NCI-H510A (cell line): ENCODE data around the gene HPCAL4.

ENCODE experiments used
- DNase-seq: peaks from one replicate; lab custom pipeline; 2025; lab: John Stamatoyannopoulos, UW

Gene HPCAL4

DNA sequence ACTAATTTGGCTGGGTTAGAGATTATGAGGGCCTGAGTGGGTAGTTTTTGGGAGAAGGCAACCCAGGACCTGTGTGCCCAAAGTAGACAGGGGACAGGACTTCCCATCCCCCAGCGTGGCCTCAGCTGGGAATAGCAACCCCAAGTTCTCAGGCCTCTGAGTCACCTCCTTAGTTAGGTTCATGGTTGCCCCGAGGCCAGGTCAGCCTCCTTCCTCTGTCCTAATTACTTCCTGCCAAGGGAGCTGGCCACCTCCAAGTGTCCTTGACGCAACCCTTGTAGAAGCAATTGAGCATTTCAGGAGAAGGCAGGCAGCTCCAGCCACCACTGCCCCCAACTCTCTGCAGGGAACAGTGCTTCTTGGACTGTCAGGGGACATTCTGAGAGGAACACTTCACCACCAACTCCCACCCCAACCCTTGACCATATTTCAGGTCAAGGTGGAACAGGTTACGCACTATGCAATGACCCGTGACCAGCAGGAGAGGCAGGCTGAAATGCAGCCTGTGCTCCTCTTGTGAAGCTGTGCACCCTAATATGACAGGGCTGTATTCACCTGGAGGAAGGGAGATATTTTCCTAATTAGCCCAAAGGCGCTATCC lies 14.2 kb downstream of the HPCAL4 start:
- no peak for DNase-seq

DNA sequence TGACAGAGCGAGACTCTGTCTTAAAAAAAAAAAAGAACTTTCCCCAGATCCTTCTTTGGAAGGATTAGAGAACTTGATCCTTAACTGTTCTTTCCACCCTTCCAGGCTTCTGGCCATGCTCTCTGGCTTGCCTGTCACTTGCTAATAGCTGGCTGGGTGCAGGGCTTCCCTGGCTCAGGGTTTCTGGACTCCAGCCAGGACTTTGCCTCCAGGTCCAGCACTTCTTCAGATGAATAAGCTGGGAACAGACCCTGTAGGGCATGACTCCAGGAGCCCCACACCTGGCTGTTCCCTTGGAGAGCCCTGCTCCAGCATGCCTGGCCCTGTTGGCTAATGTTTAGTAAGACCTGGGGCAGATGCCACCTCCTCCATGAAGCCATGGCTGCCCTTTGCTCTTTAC lies 16.0 kb downstream of the HPCAL4 start:
- no peak for DNase-seq

DNA sequence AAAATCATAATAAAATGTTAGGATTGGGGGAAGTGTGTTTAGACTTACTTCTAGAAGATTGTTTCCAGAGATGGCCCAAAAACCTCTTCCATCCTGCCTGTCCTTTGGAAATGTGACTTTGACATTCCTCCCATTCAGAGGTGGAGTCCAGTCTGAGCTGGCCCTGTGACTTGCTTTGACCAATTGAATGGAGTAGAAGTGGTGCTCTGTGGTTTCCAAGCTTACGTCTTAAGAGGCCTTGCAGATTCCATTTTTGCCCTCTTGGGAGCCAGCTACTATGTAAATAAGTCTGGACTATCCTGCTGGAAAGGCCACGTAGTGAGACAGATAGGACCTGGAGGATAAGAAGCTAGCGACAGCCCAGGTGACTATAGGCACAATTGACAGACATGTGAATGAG lies 18.0 kb downstream of the HPCAL4 start:
- no peak for DNase-seq

GRCh38 chr1:39672551-39672947 lies 18.7 kb downstream of the HPCAL4 start:
- no peak for DNase-seq

GRCh38 chr1:39671793-39672550 lies 19.3 kb downstream of the HPCAL4 start, which contains the start of gene NT5C1A:
Gene NT5C1A (minus strand): TSS chr1:39672107. CDS start chr1:39672038, 69 bp downstream.
- no peak for DNase-seq

- no peak for DNase-seq
These were observed 19.8 kb downstream of the HPCAL4 start for GRCh38 chr1:39671433-39671792.

- no peak for DNase-seq
These were observed 20.5 kb downstream of the HPCAL4 start for GRCh38 chr1:39670689-39671088.

GRCh38 chr1:39668894-39669293 lies 22.3 kb downstream of the HPCAL4 start:
- DNase-seq, result no peak

- no peak for DNase-seq
These were observed 23.1 kb downstream of the HPCAL4 start for GRCh38 chr1:39668111-39668510.

- DNase-seq, result no peak
These were observed 24.5 kb downstream of the HPCAL4 start for GRCh38 chr1:39666772-39667171.

DNA sequence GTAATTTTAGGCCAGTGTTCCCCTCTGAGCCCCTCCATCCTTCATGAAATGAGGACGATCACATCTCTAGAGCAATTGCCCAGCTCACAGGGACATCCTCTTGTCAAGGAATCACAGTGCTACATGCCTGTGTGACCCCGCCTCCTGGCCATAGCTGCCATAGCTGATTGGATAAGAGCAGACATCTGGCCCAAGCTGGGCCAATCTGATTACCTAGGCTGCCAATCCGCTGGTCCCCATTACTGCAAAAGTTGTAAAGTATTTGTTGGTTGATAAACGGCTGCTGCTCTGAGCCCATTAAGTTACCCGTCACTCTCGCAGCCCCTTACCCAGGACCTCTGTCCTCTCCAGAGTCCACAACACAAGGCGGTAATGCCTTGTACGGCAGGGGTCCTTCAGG lies 27.7 kb downstream of the HPCAL4 start:
- DNase-seq, result no peak

GRCh38 chr1:39662861-39663260 lies 28.4 kb downstream of the HPCAL4 start:
- DNase-seq, result no peak

- DNase-seq, result no peak
These were observed 31.7 kb downstream of the HPCAL4 start for GRCh38 chr1:39659538-39659937.

DNA sequence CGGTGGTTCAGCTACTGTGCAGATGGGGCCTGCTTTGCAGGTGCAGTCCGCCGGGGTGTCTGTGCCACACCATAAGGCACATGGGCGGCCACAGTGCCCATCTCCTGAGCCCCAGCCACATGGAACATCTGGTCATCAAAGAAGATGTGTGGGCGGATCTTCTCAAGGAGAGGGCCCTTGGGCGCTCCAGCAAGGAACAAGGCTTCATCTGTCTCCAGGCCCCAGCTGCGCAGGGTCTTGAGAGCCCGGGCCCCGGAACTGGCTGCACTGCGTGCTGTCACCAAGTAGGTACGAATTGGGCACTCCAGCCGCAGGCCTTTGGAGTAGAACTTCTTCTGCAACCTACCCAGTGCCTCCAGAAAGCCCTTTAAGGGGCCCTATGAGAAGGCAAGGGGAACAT lies 32.1 kb downstream of the HPCAL4 start:
- no peak for DNase-seq

- DNase-seq, result peak; percentile 89
These were observed 33.2 kb downstream of the HPCAL4 start for GRCh38 chr1:39657923-39658485.

- DNase-seq, result no peak
These were observed 33.8 kb downstream of the HPCAL4 start for GRCh38 chr1:39657402-39657801.

DNA sequence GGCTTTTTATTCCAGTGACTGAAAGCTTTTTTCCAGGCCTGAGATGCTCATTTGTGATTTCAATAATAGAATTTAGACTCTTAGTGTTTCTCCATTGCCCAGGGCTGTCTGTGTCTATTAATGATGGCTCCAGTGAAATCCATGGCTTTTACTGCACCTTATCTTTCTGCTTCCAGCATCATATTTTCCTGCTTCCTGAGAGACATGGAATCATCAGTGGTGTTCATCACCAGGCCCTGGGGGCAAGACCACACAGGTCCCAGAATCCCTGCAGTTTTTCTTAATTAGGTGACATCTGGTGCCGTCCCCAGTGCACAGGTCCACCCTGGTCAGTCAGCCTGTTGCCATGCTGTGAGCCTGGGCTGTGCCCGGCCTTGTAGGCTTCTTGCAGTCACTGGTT lies 34.8 kb downstream of the HPCAL4 start:
- DNase-seq, result no peak

- DNase-seq, result no peak
These were observed 35.5 kb downstream of the HPCAL4 start for GRCh38 chr1:39655578-39656268.

GRCh38 chr1:39654291-39654690 lies 36.9 kb downstream of the HPCAL4 start:
- DNase-seq, result no peak

DNA sequence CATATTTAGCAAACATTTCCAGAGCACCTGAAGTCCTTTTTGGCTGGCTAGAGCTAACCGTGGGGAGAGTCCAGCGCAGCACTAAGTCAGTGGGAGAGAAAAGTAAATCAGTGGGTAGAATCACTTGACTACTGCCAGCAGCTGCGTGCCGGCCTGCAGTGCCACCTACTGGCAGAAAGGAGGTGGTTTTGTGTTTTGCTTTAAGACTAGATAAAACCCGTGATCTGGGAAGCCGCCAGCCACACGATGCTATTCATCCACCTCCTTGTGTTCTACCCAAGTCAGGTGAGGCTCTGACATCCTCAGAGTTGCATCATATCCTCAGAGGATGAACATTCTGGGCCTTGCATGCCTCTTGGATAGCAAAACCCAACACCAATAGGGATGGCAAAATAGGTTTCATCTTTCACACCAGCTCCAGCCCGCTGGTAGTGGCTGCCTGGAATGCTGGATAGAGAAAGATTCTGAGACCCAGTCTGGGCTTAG lies 37.6 kb downstream of the HPCAL4 start:
- peak; percentile 94 for DNase-seq

DNA sequence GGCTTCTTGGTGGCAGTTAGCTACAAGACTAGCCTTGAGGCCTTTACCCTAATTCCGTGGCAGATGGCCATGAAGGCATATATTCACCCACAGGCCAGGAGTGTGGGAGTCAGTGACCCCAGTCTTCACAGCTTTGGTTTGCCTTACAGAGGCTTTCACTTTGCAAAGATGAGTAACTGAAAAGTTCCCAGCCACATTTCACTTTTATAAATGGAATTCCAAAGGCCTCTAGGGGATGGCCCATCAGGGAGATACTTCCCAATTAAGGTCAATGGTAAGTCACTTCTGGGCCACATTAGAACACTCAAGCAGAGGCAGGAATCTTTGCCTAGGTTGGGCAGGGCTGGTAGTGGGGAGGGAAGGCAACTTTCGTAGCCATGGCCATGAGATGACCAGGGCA lies 38.7 kb downstream of the HPCAL4 start:
- DNase-seq, result no peak

- DNase-seq, result no peak
These were observed 39.1 kb downstream of the HPCAL4 start for GRCh38 chr1:39652105-39652504.

- DNase-seq, result no peak
These were observed 40.8 kb downstream of the HPCAL4 start for GRCh38 chr1:39650431-39650830.
